GM21381 (cell line): ENCODE measurements around the gene C5orf58.

Source experiments
- ATAC-seq: cut with Tn5 transposase; IDR thresholded peaks from one replicate; pipeline ENCODE4 v1.9.1; 2021; ENCODE audit warnings: mild to moderate bottlenecking, moderate library complexity; ENCODE audit not compliant: unreplicated experiment

Gene C5orf58

GRCh38 chr5:170232786-170233185 is at the start of gene C5orf58:
TSS of gene C5orf58 (plus strand) at chr5:170232985. CDS start at chr5:170234977, 1,992 bp downstream.
- no peak for ATAC-seq

DNA sequence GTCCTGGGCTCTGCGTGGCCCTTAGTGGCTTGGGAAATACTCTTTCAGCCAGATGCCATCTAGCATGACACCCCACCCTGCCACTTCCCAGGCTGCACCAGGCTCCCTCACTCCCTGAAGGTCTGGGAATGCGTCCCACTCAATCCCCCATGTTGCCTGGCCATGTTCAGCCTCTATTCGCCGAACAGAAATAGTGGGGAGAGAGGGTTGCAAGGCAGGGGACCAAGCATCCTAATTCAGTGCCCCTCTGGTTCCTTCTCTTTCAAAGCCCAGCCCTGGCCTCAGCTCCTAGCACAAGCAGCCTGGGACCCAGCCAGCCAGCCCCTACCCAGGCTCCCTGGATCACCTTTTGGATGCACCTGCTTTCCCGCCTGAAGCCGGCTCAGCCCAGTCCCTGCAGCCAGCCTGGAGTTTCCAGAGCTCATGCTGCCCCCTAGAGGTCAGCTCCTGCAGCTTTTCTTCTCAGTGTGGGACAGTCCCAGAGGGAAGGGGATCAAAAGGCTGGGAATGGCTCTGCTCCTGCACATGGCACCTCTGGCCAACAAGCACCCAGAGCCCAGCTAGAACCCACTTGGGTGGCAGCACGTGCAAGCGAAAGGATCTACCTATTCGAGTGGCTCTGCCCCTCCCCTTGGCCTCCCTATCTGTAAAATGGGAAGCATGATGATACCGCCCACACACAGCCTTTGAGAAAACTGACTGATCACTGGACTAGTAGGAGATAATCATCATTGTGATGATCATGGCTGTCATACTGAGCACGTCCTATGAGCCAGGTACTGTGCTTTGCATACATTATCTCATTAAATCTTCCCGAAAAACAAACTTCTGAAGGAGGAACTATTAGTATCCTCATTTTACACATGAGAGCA is 48.7 kb upstream of the C5orf58 start:
- ATAC-seq, result peak; percentile 78

DNA sequence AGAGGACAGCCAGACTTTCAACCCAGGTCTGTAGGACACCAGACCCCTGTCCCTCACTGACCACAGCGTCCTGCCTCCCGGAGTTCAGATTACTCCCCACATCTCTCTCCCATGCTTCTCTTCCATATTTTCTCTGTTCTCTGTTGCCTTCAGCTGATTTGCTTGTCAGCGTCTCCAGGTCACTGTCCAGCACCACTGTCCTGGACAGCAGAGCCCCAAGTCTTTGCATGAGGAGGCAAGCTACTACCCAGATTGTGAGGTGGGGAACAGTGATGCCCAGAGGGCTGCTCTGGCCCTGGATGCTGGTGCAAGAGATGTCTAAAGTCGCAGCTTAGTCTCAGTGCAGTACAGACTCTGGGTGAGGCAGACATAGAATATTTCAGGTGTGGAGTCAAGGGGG is 48.0 kb upstream of the C5orf58 start:
- ATAC-seq, result no peak

DNA sequence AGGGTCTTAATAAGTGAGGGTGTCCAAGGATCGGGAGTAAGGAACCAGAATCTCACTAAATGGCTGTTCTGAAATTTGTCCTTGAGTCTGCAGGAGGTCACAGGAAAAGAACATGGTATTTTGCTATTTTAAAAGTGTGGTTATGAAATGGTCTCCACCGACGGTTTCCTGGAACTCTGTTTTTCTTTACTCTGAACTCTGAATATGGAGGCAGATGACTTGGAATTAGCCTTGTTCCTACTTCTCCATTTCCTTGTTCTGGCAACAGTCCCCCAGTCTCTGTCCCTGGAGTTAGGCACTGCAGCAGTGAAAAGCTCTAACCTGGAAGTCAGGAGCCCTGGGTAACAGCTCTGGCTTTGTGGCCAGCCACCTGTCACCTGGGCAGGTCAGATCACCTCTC is 46.6 kb upstream of the C5orf58 start:
- no peak for ATAC-seq

DNA sequence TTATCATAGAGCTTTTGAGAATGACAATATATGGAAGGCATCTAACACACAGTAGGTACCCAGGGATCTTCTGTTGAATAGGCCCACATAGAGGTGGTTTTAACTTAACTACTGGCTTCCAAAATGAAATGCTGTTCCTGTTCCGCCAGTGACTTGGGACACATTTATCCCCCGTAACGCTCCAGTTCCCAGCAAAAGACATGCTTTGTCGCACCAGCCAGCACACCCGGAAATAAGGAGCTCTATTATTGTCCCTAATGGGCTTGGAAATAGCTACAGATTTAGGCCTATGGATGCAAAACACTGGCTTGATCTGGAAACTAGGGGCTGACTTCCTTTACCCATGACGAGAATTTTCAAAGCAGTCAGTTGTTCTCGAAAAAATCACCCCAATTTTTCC is 45.9 kb upstream of the C5orf58 start:
- no peak for ATAC-seq

GRCh38 chr5:170190436-170191134 is 42.2 kb upstream of the C5orf58 start:
- ATAC-seq, result no peak

DNA sequence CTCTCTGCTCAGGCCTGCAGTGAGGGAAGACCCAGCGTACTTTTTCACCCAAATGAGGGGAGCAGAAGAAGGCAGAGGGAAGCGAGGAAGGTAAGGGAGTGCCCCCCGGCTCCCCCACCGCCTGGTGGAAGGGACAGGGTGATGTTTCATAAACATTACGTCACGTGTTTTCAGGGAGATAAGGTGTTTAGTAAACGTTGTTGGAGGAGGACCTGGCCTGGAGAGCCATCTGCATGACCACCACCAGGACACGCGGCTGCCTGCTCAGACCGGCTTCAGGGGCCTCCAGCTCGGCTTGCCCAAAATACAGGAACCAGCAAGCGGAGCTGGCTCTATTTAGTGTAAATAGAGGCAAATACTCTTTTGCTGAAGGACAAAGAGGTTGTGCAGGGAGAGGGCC is 40.0 kb upstream of the C5orf58 start:
- no peak for ATAC-seq

- ATAC-seq, result no peak
These were observed 36.8 kb upstream of the C5orf58 start for GRCh38 chr5:170195961-170196360.

- ATAC-seq, result no peak
These were observed 31.9 kb upstream of the C5orf58 start for GRCh38 chr5:170200876-170201275.

DNA sequence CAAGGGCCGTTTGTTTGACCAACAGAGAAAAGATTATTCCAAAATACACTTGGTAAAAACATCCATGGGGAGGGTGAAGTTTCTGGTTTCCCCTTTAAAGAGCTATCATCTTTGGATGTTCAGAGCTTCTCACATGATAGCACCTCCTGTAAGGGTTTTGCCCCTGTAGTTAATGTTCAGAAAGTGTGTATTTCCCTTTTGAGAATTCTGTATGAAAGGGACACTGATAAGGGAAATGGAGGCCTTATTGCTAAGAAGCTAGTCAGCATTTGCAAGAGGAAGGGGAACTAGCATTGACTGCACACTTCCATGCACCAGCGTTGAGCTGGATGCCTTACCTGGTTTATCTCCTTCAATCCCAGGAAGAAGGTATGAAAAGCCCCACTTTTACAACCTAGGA is 31.5 kb upstream of the C5orf58 start:
- no peak for ATAC-seq

DNA sequence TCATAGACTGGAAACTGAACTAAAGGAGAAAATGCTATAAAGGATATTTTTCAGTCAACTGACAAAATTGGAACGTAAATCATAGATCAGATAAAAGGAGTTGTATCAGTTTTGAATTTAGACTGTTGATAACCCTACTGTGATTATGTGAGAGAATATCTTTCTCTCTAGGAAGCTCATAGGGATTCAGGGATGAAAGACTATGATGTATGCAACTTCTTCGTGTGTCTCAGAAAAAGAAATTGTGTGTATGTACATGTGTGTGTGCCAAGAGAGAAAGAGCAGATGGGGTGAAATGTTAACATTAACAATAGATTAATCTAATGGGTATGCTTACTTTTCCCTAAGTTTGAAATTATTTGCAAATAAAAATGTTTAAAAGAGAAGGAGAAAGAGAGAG is 30.7 kb upstream of the C5orf58 start:
- no peak for ATAC-seq

DNA sequence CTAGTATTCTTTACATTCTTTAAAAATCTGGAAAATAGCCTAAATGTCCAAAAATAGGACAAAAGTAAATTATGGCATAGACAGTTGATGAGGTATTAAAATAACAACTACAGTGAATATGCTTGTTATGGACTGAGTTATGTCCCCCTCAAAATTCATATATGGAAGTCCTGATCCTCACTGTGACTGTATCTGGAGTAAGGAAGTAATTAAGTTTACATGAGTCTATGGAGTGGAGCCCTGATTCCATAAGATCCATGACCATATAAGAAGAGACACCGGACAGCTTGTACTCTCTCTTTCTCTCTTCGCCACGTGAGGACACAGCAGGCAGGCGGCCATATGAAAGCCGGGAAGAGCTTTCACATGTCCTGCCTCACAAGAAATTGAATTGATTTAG is 28.6 kb upstream of the C5orf58 start:
- no peak for ATAC-seq

GRCh38 chr5:170206216-170206615 is 26.6 kb upstream of the C5orf58 start:
- ATAC-seq, result no peak

DNA sequence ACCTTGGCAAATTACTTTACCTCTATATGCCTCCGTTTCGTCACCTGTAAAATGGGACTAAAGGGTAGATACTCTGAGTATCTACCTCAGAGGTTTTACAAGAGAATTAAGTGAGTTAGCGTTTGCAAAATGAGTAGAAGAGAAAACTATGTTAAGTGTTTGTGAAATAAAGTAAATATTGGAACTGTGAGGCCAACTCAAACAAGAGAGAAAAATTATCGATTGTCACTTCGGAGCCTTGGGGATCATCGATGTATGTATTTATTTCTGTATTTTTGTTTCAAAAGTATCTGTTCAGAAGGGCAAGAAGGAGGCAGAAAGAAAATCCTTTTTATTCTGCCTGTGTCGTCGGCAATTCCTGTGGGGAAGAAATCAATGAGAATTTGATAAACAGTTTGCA is 25.8 kb upstream of the C5orf58 start:
- ATAC-seq, result no peak

- no peak for ATAC-seq
These were observed 21.0 kb upstream of the C5orf58 start for GRCh38 chr5:170211575-170212334.

DNA sequence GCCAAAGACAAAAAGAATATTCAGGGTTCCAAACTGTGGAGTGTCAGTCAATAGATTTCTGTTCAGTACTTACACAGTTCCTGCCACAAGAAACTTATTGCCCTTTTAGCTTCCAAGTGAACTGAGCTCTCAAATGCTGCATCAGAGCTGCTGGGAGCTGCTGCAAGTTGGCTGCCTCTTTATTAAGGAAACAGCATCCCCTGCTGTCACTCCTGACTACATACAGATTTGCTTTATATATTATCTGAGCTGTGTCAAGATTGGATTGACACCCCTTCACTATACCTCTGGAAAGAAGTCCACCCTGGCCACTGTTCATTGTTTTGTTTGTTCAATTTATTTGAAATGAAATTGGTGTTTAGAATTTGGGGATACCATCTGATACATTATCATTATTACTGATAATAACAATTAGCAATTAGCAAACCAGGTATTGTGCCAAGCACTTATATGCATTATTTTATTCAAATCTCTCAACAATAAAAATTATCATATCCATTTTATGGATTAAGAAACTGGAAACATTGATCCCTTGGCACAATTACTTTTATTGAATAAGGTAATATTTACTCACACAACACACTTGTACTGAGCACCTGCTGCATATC is 16.4 kb upstream of the C5orf58 start:
- ATAC-seq, result no peak

DNA sequence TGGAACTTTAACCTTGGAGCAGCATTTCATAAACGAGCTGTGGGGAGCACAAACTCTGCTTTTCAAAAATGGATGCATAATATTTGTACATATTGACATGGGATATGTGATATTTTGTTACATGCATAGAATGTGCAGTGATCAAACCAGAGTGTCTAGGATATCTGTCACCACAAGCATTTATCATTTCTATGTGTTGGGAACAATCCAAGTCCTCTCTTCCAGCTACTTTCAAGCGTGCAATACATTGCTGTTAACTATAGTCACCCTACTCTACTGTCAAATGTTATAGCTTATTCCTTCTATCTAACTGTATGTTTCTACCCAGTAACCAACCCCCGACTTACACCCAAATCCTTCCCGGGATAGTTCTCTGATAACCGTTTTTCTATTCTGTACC is 15.0 kb upstream of the C5orf58 start:
- ATAC-seq, result no peak

GRCh38 chr5:170218726-170219125 is 14.1 kb upstream of the C5orf58 start:
- ATAC-seq, result no peak

GRCh38 chr5:170219615-170220014 is 13.2 kb upstream of the C5orf58 start:
- no peak for ATAC-seq

GRCh38 chr5:170220191-170220590 is 12.6 kb upstream of the C5orf58 start:
- ATAC-seq, result no peak

DNA sequence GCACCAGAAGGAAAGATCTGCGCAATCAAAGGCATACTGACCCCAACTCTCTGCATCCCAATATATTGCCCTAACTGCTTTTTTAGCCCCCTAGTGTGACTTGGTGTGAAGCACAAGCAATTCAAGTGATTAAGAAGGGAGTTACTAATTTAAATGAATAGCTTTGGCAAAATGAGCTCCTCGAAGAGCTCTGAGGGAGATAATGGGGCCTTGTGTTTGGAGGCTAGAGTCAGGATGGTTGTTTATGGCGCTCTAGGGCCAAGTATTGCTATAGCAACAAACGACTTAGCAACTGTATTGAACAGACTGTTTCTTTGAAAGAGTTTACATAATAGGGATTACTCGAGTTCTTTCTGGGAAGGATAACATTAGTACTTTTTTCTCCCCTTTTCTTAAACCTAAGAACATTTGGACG is 11.5 kb upstream of the C5orf58 start:
- ATAC-seq, result no peak
